HL-60 (cell line): ENCODE measurements around the gene ADGRF5.

ENCODE experiments used
- GABPA ChIP-seq: IDR thresholded peaks from 2 replicates; pipeline ENCODE4 v1.6.1; 2012; ENCODE audit warnings: low read depth
- TF ChIP-seq, protein P1 (sequence below): IDR thresholded peaks from 2 replicates; pipeline ENCODE4 v1.6.1; 2012; ENCODE audit warnings: low read depth; ENCODE audit not compliant: insufficient replicate concordance

DNA sequence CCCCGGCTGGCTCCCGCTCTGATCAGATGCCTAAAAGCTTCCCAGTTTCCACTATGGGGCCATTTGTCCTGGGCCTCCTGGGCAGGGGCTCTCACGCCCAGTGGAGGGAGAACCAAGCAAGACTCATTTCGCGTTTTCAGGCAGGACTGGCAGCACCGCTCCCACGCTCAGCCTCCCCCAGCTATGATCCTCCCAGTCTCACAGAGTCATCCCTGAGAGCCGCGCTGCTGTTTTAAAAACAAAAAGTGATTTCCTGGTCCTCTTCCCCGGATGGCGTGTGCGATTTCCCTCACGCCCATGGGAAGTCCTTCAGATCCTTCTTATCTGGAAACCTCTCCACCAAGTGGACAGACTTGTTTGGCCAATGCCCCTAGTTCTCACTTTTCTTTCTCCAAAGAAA, at the start of gene ADGRF5:
- TF ChIP-seq, protein P1, sequence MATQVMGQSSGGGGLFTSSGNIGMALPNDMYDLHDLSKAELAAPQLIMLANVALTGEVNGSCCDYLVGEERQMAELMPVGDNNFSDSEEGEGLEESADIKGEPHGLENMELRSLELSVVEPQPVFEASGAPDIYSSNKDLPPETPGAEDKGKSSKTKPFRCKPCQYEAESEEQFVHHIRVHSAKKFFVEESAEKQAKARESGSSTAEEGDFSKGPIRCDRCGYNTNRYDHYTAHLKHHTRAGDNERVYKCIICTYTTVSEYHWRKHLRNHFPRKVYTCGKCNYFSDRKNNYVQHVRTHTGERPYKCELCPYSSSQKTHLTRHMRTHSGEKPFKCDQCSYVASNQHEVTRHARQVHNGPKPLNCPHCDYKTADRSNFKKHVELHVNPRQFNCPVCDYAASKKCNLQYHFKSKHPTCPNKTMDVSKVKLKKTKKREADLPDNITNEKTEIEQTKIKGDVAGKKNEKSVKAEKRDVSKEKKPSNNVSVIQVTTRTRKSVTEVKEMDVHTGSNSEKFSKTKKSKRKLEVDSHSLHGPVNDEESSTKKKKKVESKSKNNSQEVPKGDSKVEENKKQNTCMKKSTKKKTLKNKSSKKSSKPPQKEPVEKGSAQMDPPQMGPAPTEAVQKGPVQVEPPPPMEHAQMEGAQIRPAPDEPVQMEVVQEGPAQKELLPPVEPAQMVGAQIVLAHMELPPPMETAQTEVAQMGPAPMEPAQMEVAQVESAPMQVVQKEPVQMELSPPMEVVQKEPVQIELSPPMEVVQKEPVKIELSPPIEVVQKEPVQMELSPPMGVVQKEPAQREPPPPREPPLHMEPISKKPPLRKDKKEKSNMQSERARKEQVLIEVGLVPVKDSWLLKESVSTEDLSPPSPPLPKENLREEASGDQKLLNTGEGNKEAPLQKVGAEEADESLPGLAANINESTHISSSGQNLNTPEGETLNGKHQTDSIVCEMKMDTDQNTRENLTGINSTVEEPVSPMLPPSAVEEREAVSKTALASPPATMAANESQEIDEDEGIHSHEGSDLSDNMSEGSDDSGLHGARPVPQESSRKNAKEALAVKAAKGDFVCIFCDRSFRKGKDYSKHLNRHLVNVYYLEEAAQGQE: no peak
- TF ChIP-seq GABPA: no peak
